GM21619 (cell line): ENCODE data around the gene MTHFD2.
"Not testable (repeated sequence)": the region's sequence is repeated elsewhere in the genome, so short reads cannot be mapped to it uniquely, and the experiment has no call there.

Experiments used
- ATAC-seq: cut with Tn5 transposase; IDR thresholded peaks from one replicate; pipeline ENCODE4 v1.9.1; 2021; ENCODE audit not compliant: unreplicated experiment

Gene MTHFD2

GRCh38 chr2:74194799-74195198 is 3.6 kb upstream of the MTHFD2 start:
- no peak for ATAC-seq

GRCh38 chr2:74197049-74197448 is 1.4 kb upstream of the MTHFD2 start:
- no peak for ATAC-seq

- ATAC-seq, result no peak
Observed at GRCh38 chr2:74198023-74198460, 373 bp upstream of the MTHFD2 start.

- ATAC-seq, result no peak
Observed at GRCh38 chr2:74199275-74199701, 873 bp downstream of the MTHFD2 start.

- ATAC-seq, result no peak
Observed at GRCh38 chr2:74199871-74200305, 1.5 kb downstream of the MTHFD2 start.

GRCh38 chr2:74201196-74201595 is 2.8 kb downstream of the MTHFD2 start:
- no peak for ATAC-seq

- ATAC-seq, result no peak
Observed at GRCh38 chr2:74201596-74201995, 3.2 kb downstream of the MTHFD2 start.

- no peak for ATAC-seq
Observed at GRCh38 chr2:74204436-74204835, 6.0 kb downstream of the MTHFD2 start.

GRCh38 chr2:74205113-74205512 is 6.7 kb downstream of the MTHFD2 start:
- no peak for ATAC-seq

GRCh38 chr2:74205596-74205995 is 7.2 kb downstream of the MTHFD2 start:
- no peak for ATAC-seq

GRCh38 chr2:74206180-74206688 is 7.8 kb downstream of the MTHFD2 start:
- ATAC-seq, result peak; percentile 81

- no peak for ATAC-seq
Observed at GRCh38 chr2:74212702-74213410, 14.4 kb downstream of the MTHFD2 start.

GRCh38 chr2:74215771-74216170 is 17.4 kb downstream of the MTHFD2 start:
- not testable (repeated sequence) for ATAC-seq

- ATAC-seq, result no peak
Observed at GRCh38 chr2:74216642-74217041, 18.2 kb downstream of the MTHFD2 start.

GRCh38 chr2:74219846-74220486 is 21.6 kb downstream of the MTHFD2 start:
- ATAC-seq, result no peak

- no peak for ATAC-seq
Observed at GRCh38 chr2:74221091-74221490, 22.7 kb downstream of the MTHFD2 start.

GRCh38 chr2:74221604-74222299 is 23.3 kb downstream of the MTHFD2 start:
- ATAC-seq, result no peak

- no peak for ATAC-seq
Observed at GRCh38 chr2:74222300-74222650, 23.9 kb downstream of the MTHFD2 start.

GRCh38 chr2:74223941-74224770 is 25.7 kb downstream of the MTHFD2 start:
- ATAC-seq, result no peak

GRCh38 chr2:74225698-74226459 is 27.5 kb downstream of the MTHFD2 start:
- no peak for ATAC-seq
